Measurements from ENCODE around the gene TMEM218.

The TMEM218 gene

DNA sequence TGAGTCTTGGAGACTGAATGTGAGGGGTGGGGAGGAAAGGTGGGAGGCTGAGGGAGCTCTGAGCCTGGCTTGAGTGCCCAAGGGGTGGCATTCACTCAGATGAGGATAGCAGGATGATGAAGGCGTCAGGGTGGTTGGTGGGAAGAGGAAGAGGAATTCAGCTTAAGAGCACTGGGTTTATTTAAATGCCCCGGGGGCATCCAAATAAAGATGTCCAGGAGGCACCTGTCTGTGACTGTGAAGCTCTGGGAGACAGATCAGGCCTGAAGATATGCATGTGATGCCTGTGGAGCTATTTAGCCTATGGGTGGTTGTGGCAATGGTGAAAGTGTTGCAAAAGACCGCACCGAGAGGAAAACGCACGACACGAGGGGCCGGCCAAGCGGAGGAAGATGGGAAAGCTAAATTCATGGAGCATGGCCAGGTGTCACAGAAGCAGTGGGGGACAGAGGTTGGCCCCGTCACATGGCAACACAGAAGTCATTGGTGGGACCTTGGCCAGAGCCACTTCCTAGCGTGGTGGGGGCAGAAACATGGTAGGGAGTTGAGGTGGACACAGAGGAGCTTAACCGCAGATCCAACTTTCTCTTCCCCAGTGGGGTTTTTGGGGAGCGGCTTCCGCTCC, 32.8 kb downstream of the TMEM218 start:
- Histone ChIP-seq H3K27me3 (peaks cover 11% of the 10 kb centered on the region; the same call in 1 of the 2 replicates), H3K9me3 (no peaks in the 10 kb centered on the region), H3K4me3 (ENCODE audit: low read depth, low read length) (no peak overlapping the region), H3K4me1 (no peaks in the 10 kb centered on the region), H3K36me3 (no peaks in the 10 kb centered on the region)
- no peak for TF ChIP-seq CTCF (IDR thresholded peaks at IDR 0.05; ENCODE audit: low read depth, low read length)
- DNase-seq: no peak

- DNase-seq: no peak
- H3K27me3 ChIP-seq: peaks cover 15% of the 10 kb centered on the region; the same call in 1 of the 2 replicates
- no peak overlapping the region for H3K4me3 ChIP-seq (ENCODE audit: low read depth, low read length)
- no peaks in the 10 kb centered on the region for H3K4me1 ChIP-seq
- no peaks in the 10 kb centered on the region for H3K36me3 ChIP-seq
- H3K9me3 ChIP-seq: no peaks in the 10 kb centered on the region
- no peak for TF ChIP-seq CTCF (IDR thresholded peaks at IDR 0.05; ENCODE audit: low read depth, low read length)
These were observed 33.4 kb downstream of the TMEM218 start for GRCh38 chr11:125078016-125078415.

DNA sequence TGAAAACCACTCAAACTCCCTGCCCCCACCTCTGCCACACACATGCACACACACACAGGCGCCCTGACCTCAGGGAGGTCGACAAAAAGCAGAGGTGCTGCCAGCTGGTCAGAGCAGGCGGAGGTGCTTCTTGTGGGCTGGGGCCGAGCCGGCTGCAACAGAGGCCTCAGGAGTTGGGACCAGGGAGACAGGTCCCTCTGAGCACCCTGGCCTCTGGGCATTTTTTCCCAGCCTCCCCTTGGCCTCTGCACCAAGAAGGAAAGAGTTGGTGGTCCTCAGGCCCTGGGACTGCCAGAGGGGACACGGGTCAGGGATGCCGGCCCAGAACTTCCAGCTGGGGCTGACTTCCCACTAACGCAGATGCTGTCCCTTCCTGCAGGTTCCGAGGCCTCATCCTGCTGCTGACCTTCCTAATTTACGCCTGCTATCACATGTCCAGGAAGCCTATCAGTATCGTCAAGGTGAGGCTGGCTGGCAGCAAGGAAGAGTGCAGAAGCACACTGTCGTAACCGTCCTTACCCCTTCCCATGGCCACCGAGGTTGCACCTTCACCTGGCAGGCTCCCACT, 35.0 kb downstream of the TMEM218 start:
- no peak for DNase-seq
- no peak for TF ChIP-seq CTCF (IDR thresholded peaks at IDR 0.05; ENCODE audit: low read depth, low read length)
- Histone ChIP-seq H3K9me3 (no peaks in the 10 kb centered on the region), H3K4me1 (no peaks in the 10 kb centered on the region), H3K36me3 (no peaks in the 10 kb centered on the region), H3K4me3 (ENCODE audit: low read depth, low read length) (no peak overlapping the region), H3K27me3 (peaks cover 23% of the 10 kb centered on the region)

DNA sequence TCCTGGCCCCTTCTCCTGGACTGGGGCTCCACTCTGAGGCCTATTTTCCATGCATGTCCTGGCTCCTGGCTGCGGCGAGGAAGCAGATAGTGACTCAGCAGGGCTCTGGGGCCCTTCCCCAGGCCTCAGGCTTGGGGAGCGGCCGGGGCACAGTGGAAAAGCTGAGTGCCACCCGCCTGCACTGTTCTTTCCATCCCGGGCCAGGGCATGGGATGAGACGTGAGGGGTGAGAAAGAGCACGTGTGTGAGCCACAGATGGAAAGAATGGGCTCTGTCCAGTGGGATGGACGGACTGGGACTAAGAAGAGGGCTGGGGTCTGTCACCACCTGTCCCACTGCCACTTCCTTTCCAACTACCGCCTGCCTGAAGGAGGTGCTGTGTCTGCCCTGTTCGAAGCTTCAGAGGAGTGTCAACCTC, 35.5 kb downstream of the TMEM218 start:
- H3K4me3 ChIP-seq (ENCODE audit: low read depth, low read length): no peak overlapping the region
- H3K36me3 ChIP-seq: no peaks in the 10 kb centered on the region
- TF ChIP-seq CTCF (IDR thresholded peaks at IDR 0.05; ENCODE audit: low read depth, low read length): no peak
- H3K4me1 ChIP-seq: no peaks in the 10 kb centered on the region
- DNase-seq: no peak
- H3K27me3 ChIP-seq: peaks cover 23% of the 10 kb centered on the region
- H3K9me3 ChIP-seq: no peaks in the 10 kb centered on the region

- Histone ChIP-seq H3K4me3 (ENCODE audit: low read depth, low read length) (no peak overlapping the region), H3K27me3 (peaks cover 23% of the 10 kb centered on the region), H3K36me3 (no peaks in the 10 kb centered on the region), H3K9me3 (no peaks in the 10 kb centered on the region), H3K4me1 (no peaks in the 10 kb centered on the region)
- no peak for TF ChIP-seq CTCF (IDR thresholded peaks at IDR 0.05; ENCODE audit: low read depth, low read length)
- DNase-seq: no peak
These were observed 36.2 kb downstream of the TMEM218 start for GRCh38 chr11:125075242-125075625.

- no peak for DNase-seq
- Histone ChIP-seq H3K4me1 (no peaks in the 10 kb centered on the region), H3K27me3 (peaks cover 23% of the 10 kb centered on the region), H3K9me3 (no peaks in the 10 kb centered on the region), H3K36me3 (no peaks in the 10 kb centered on the region), H3K4me3 (ENCODE audit: low read depth, low read length) (no peak overlapping the region)
- no peak for TF ChIP-seq CTCF (IDR thresholded peaks at IDR 0.05; ENCODE audit: low read depth, low read length)
These were observed 36.8 kb downstream of the TMEM218 start for GRCh38 chr11:125074511-125075241.
